DMS114 treated with DMSO at 0.1 percent for 48 hours (cell line): ENCODE measurements around the gene PTTG1IP.

ENCODE experiments used
- DNase-seq: peaks from one replicate; lab custom pipeline; 2025; ENCODE audit not compliant: unreplicated experiment; lab: John Stamatoyannopoulos, UW

PTTG1IP gene

GRCh38 chr21:44909719-44910118 lies 36.2 kb upstream of the PTTG1IP start:
- no peak for DNase-seq

GRCh38 chr21:44908908-44909307 lies 35.4 kb upstream of the PTTG1IP start:
- no peak for DNase-seq

- no peak for DNase-seq
Observed at GRCh38 chr21:44907966-44908895, 34.7 kb upstream of the PTTG1IP start.

GRCh38 chr21:44907225-44907965 lies 33.9 kb upstream of the PTTG1IP start:
- DNase-seq: no peak

GRCh38 chr21:44905728-44906090 lies 32.2 kb upstream of the PTTG1IP start:
- no peak for DNase-seq

GRCh38 chr21:44905016-44905727 lies 31.7 kb upstream of the PTTG1IP start:
- DNase-seq: no peak

GRCh38 chr21:44904141-44904923 lies 30.8 kb upstream of the PTTG1IP start:
- DNase-seq: no peak

GRCh38 chr21:44903689-44904088 lies 30.2 kb upstream of the PTTG1IP start:
- no peak for DNase-seq

- no peak for DNase-seq
Observed at GRCh38 chr21:44903050-44903685, 29.7 kb upstream of the PTTG1IP start.

GRCh38 chr21:44902268-44903049 lies 29.0 kb upstream of the PTTG1IP start:
- no peak for DNase-seq

GRCh38 chr21:44901391-44902074 lies 28.0 kb upstream of the PTTG1IP start:
- DNase-seq: no peak

GRCh38 chr21:44900559-44901251 lies 27.2 kb upstream of the PTTG1IP start:
- no peak for DNase-seq

- DNase-seq: no peak
Observed at GRCh38 chr21:44899768-44900558, 26.5 kb upstream of the PTTG1IP start.

- DNase-seq: no peak
Observed at GRCh38 chr21:44898851-44899767, 25.6 kb upstream of the PTTG1IP start.

- DNase-seq: no peak
Observed at GRCh38 chr21:44898011-44898488, 24.6 kb upstream of the PTTG1IP start.

GRCh38 chr21:44897326-44898010 lies 24.0 kb upstream of the PTTG1IP start:
- no peak for DNase-seq
